Endothelial cell of umbilical vein (primary cell): ENCODE measurements around the gene GORASP1.

Experiments
- EZH2 ChIP-seq: IDR thresholded peaks from 2 replicates; pipeline ENCODE4 v1.6.1; 2012; ENCODE audit warnings: borderline replicate concordance, low read depth, mild to moderate bottlenecking, moderate library complexity, low read length, inconsistent platforms; ENCODE audit not compliant: severe bottlenecking
- FOS ChIP-seq: IDR thresholded peaks from 2 replicates; pipeline ENCODE4 v1.6.1; 2011; ENCODE audit warnings: mild to moderate bottlenecking, low read length, moderate library complexity, borderline replicate concordance; ENCODE audit not compliant: insufficient read depth
- GATA2 ChIP-seq: IDR thresholded peaks from 2 replicates; pipeline ENCODE4 v1.7.0; 2011; ENCODE audit warnings: low read depth, mild to moderate bottlenecking, moderate library complexity, mixed read lengths, low read length; ENCODE audit not compliant: insufficient read length, insufficient read depth
- JUN ChIP-seq: IDR thresholded peaks from 2 replicates; pipeline ENCODE4 v1.6.1; 2011; ENCODE audit warnings: borderline replicate concordance, low read depth; ENCODE audit not compliant: insufficient read length, insufficient read depth
- MYC ChIP-seq: IDR thresholded peaks from one replicate; pipeline ENCODE4 v1.6.1; 2011; ENCODE audit warnings: mild to moderate bottlenecking, low read depth, low read length
- POLR2A ChIP-seq: IDR thresholded peaks from 2 replicates; pipeline ENCODE4 v1.6.1; 2012; ENCODE audit warnings: low read depth, mild to moderate bottlenecking, control low read depth, low read length
- POLR2AphosphoS5 ChIP-seq: IDR thresholded peaks from 2 replicates; pipeline ENCODE4 v1.6.1; 2012; ENCODE audit warnings: low read depth, mild to moderate bottlenecking, control low read depth, low read length, moderate library complexity; ENCODE audit not compliant: insufficient read depth
- TF ChIP-seq, protein P1 (sequence below), 2 donors: IDR thresholded peaks; 1 replicate in 1 of 2; 2 replicates in 1 of 2; pipeline ENCODE4 v1.5.1; 2011; ENCODE audit warnings: low read length in 2 of 2, mild to moderate bottlenecking in 2 of 2, moderate library complexity in 2 of 2, control low read depth in 1 of 2, inconsistent platforms in 1 of 2, low read depth in 1 of 2; ENCODE audit not compliant: insufficient read depth in 1 of 2; ENCODE audit errors: extremely low read depth in 1 of 2
- TF ChIP-seq, protein P2 (sequence below): IDR thresholded peaks from 2 replicates; pipeline ENCODE4 v1.6.1; 2011; ENCODE audit not compliant: insufficient read depth, insufficient read length

DNA sequence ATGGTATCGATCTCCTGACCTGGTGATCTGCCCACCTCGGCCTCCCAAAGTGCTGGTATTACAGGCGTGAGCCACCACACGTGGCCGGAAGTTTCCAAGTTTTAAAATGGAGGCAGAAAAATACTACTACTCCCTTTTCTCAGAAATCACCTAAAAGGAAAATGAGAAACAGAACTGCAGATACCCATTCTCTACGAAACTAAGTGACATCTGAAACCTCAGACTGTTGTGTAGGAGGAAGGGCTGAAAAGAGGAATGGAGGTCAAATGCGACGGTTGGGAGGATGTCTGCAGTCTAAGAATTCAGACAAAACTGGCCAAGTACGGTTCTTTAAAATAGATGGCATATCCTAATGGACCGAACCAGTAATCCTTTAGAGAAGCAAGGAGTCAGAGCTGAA is 31.5 kb downstream of the GORASP1 start:
- TF ChIP-seq, protein P1, sequence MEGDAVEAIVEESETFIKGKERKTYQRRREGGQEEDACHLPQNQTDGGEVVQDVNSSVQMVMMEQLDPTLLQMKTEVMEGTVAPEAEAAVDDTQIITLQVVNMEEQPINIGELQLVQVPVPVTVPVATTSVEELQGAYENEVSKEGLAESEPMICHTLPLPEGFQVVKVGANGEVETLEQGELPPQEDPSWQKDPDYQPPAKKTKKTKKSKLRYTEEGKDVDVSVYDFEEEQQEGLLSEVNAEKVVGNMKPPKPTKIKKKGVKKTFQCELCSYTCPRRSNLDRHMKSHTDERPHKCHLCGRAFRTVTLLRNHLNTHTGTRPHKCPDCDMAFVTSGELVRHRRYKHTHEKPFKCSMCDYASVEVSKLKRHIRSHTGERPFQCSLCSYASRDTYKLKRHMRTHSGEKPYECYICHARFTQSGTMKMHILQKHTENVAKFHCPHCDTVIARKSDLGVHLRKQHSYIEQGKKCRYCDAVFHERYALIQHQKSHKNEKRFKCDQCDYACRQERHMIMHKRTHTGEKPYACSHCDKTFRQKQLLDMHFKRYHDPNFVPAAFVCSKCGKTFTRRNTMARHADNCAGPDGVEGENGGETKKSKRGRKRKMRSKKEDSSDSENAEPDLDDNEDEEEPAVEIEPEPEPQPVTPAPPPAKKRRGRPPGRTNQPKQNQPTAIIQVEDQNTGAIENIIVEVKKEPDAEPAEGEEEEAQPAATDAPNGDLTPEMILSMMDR (IDR thresholded peaks at IDR 0.05; ENCODE audit: extremely low read depth in 1 of 2, insufficient read depth in 1 of 2, low read depth in 1 of 2, low read length in 2 of 2), result no peak
- TF ChIP-seq EZH2, result no peak
- TF ChIP-seq POLR2A, result no peak
- no peak for TF ChIP-seq POLR2AphosphoS5
- TF ChIP-seq, protein P2, sequence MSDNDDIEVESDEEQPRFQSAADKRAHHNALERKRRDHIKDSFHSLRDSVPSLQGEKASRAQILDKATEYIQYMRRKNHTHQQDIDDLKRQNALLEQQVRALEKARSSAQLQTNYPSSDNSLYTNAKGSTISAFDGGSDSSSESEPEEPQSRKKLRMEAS, result no peak
- TF ChIP-seq MYC, result no peak
- no peak for TF ChIP-seq JUN
- no peak for TF ChIP-seq GATA2
- TF ChIP-seq FOS, result no peak
